Measurements from ENCODE around the gene EPN2.
A peak's percentile ranks its signal among the peaks of the same experiment; 100 is the strongest.

Gene EPN2

GRCh38 chr17:19296786-19297778, 59.9 kb downstream of the EPN2 start:
- no peak for DNase-seq

GRCh38 chr17:19298569-19299213, 61.5 kb downstream of the EPN2 start:
- no peak for DNase-seq

- peak; percentile 73 for DNase-seq
These were observed 62.1 kb downstream of the EPN2 start for GRCh38 chr17:19299214-19299747.

GRCh38 chr17:19299866-19300265, 62.7 kb downstream of the EPN2 start:
- peak; percentile 51 for DNase-seq

GRCh38 chr17:19301274-19301951, 64.2 kb downstream of the EPN2 start:
- no peak for DNase-seq

GRCh38 chr17:19301973-19302372, 64.8 kb downstream of the EPN2 start:
- DNase-seq, result no peak

GRCh38 chr17:19302791-19303331, 65.7 kb downstream of the EPN2 start:
- no peak for DNase-seq

GRCh38 chr17:19303367-19303776, 66.2 kb downstream of the EPN2 start:
- DNase-seq, result no peak

GRCh38 chr17:19304209-19304608, 67.0 kb downstream of the EPN2 start:
- no peak for DNase-seq

- no peak for DNase-seq
These were observed 67.6 kb downstream of the EPN2 start for GRCh38 chr17:19304751-19305150.

GRCh38 chr17:19305256-19305655, 68.1 kb downstream of the EPN2 start:
- DNase-seq, result no peak

- no peak for DNase-seq
These were observed 68.6 kb downstream of the EPN2 start for GRCh38 chr17:19305761-19306159.

- no peak for DNase-seq
These were observed 69.3 kb downstream of the EPN2 start for GRCh38 chr17:19306160-19307111.

GRCh38 chr17:19307521-19307920, 70.4 kb downstream of the EPN2 start:
- DNase-seq, result no peak

GRCh38 chr17:19308398-19308797, 71.2 kb downstream of the EPN2 start:
- no peak for DNase-seq

- no peak for DNase-seq
These were observed 72.5 kb downstream of the EPN2 start for GRCh38 chr17:19309701-19310100.

GRCh38 chr17:19310151-19310550, 73.0 kb downstream of the EPN2 start:
- DNase-seq, result no peak

- no peak for DNase-seq
These were observed 73.8 kb downstream of the EPN2 start for GRCh38 chr17:19311016-19311415.

GRCh38 chr17:19311421-19312215, 74.5 kb downstream of the EPN2 start:
- no peak for DNase-seq

GRCh38 chr17:19312406-19312805, 75.2 kb downstream of the EPN2 start:
- DNase-seq, result no peak
